Activated naive CD4-positive, alpha-beta T cell treated with Interleukin-2 at 50 U/mL for 16 hours (primary cell): ENCODE measurements around the gene CLDN5.

Source experiments
- DNase-seq: peaks from one replicate; pipeline ENCODE4 v3.0.0-alpha.2; 2020

The CLDN5 gene

GRCh38 chr22:19520566-19521305 lies 3.5 kb downstream of the CLDN5 start:
- no peak for DNase-seq

- no peak for DNase-seq
These were observed 4.2 kb downstream of the CLDN5 start for GRCh38 chr22:19520007-19520406.

- no peak for DNase-seq
These were observed 4.9 kb downstream of the CLDN5 start for GRCh38 chr22:19519041-19519926.

GRCh38 chr22:19518635-19519034 lies 5.6 kb downstream of the CLDN5 start:
- no peak for DNase-seq

- DNase-seq = no peak
These were observed 6.1 kb downstream of the CLDN5 start for GRCh38 chr22:19517919-19518611.

- DNase-seq = no peak
These were observed 7.1 kb downstream of the CLDN5 start for GRCh38 chr22:19517171-19517500.

- no peak for DNase-seq
These were observed 7.6 kb downstream of the CLDN5 start for GRCh38 chr22:19516378-19517170.

GRCh38 chr22:19515654-19516377 lies 8.4 kb downstream of the CLDN5 start:
- no peak for DNase-seq

- no peak for DNase-seq
These were observed 9.2 kb downstream of the CLDN5 start for GRCh38 chr22:19514831-19515565.

- DNase-seq = no peak
These were observed 10.4 kb downstream of the CLDN5 start for GRCh38 chr22:19513823-19514222.

GRCh38 chr22:19510919-19511341 lies 13.3 kb downstream of the CLDN5 start:
- no peak for DNase-seq

- no peak for DNase-seq
These were observed 14.3 kb downstream of the CLDN5 start for GRCh38 chr22:19509923-19510322.

GRCh38 chr22:19509191-19509590 lies 15.0 kb downstream of the CLDN5 start:
- DNase-seq = no peak

GRCh38 chr22:19508024-19508776 lies 16.0 kb downstream of the CLDN5 start:
- no peak for DNase-seq

GRCh38 chr22:19507534-19507861 lies 16.7 kb downstream of the CLDN5 start:
- DNase-seq = no peak

- DNase-seq = no peak
These were observed 18.0 kb downstream of the CLDN5 start for GRCh38 chr22:19506212-19506611.

GRCh38 chr22:19505735-19506126 lies 18.5 kb downstream of the CLDN5 start:
- DNase-seq = no peak

- no peak for DNase-seq
These were observed 19.1 kb downstream of the CLDN5 start for GRCh38 chr22:19504900-19505734.

- DNase-seq = no peak
These were observed 20.3 kb downstream of the CLDN5 start for GRCh38 chr22:19503869-19504268.

- DNase-seq = no peak
These were observed 20.8 kb downstream of the CLDN5 start for GRCh38 chr22:19503367-19503766.
